Epidermal melanocyte (primary cell): ENCODE data around the gene FPGS.
"Not testable (repeated sequence)": the region's sequence is repeated elsewhere in the genome, so short reads cannot be mapped to it uniquely, and the experiment has no call there.

ENCODE experiments used
- DNase-seq: peaks from one replicate; pipeline ENCODE4 v3.0.0; 2011; ENCODE audit warnings: low spot score; ENCODE audit not compliant: insufficient read length

Gene FPGS

DNA sequence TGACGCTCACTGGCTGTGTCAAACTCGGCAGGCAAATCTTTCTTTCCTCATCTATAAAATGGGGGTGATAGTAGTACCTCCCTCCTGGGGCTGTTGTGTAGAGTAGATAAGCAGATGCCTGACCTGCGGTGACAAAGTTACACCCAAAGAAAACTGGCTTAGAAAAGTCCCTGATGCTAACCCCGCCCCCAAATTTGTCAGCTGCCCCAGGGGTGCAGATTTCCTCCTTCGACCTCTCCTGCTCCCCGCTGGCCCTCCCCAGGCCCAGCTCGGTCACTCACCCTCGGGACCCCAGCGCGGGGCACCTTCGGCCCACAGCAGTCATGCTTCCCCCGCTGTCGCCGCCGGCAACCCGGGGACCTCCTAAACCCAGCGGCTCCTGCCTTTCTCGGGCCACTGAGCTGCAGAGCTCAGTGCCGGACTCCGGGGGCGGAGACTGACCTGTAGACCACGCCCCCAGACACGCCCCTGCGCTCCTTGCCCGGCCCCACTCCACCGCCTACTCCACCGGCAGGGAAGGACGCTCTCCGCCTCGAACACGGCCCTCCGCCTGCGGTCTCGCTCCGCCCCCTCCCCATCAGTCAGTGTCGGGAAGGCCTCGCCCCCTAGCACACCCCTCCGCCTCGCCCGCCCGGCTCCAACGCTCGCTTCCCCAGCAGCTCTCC is 31.6 kb upstream of the FPGS start:
- DNase-seq = peak; percentile 87

DNA sequence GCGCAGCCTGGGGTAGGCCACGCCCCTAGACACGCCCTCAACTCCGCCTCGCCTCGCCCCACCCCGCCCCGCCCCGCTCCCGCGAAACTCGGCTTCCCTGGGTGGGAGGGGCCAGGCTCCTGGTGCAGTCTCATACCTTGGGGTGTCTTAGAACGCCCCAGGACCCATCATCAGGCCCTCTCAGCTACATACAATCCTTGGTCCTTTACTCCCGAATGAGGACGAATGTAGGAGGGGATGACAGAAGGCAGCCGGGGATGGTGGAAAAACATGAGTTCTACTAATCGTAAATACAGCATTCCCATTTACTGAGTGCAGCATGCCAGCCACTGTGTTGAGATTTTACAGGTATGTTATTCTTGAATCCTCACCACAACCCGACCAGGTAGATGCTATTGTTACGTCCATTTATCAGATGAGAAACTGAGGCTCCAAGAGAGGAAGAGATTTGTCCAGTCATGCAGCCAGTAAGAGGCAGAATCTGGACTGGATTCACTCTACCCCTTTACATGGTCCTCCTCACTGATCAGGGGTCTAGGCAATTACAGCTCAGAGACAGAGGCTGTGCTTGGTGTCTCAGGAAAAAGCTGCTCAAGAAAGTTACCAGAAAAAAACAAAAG is 31.0 kb upstream of the FPGS start:
- DNase-seq = no peak

DNA sequence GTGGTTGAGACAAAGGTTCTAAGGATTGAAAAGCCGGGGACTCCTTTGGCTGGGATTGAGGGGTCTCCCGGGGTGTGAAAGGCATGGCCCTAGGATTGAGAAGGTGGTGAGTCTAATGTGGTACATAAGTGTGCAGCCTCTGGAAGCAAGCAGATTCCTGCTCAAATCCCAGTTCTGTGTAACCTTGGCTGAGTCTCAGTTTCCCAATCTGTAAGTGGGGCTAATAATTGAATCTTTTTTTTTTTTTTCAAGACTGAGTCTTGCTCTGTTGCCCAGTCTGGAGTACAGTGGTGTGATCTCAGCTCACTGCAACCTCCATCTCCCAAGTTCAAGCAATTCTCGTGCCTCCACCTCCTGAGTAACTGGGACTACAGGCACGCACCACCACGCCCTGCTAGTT is 30.1 kb upstream of the FPGS start:
- no peak for DNase-seq

DNA sequence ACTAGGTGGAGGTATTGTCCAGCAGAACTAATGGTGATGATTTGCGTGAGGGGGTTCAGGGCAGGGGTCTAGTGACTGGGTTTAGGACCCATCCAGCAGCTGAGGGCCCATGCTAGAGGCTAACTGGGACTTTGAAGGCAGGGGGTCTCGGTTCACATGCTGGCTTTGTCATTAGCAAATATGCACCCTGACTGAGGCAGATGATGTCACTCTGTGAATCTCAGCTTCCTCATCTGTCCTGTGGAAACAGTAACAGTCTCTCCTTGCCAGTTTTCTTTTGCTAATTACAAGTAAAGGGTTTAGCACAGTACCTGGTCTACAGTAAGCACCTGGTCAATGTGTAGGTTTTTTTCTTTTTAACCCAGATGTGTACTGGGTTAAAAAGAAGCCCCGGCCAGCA is 29.4 kb upstream of the FPGS start:
- DNase-seq = no peak

DNA sequence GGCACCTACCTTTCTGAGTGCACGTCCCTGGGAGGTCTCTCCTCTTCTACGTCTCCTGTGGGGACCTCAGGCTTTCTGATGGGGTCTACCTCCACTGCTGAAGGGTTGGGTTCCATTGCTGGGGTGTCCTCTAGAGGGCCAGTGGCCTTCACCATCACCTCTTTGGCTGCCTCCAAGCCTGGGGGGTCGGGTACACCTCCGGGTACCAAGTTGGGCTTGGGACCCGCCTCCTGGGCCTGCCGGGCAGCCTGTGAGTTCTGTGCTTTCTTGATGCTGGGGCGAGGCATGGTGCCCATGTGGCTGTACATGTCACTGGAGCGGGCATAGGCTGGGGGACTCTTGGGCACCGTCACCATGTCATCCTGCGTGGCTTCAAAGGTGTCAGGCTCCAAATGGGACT is 28.7 kb upstream of the FPGS start:
- DNase-seq = no peak

DNA sequence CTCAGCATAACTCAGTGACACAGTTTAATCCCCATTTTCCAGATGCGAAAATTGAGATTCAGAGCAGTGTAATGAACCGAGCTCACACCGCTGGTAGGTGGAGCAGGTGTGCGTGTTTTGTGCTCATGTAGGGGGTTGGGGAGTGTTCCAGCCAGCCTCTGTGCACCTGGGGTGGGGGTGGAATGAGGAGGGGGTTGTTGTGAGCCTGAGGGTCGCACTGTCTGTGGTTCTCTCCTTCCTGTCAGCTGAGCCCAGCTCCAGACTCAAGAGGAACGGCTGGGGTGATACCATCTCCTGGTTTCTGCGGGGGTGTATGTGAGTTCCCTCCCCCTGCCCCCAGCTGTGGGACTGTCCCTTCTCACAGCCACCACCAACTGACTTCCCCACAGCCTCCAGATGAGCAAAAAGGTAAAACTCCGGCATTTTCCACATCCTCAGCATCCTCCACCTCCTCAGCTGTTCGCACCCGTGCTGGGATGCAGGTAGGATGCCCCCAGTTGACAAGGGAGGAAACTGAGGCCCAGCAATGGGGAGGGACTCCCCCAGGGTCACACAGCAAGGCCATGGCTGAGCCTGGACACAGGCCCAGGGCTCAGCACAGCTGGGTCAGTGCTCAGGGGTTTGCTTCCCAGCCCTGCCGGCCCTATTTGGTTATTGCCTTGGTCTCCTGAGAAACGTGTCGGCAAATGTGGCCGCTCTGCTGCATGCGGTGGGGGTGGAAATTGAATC is 26.3 kb upstream of the FPGS start:
- no peak for DNase-seq

DNA sequence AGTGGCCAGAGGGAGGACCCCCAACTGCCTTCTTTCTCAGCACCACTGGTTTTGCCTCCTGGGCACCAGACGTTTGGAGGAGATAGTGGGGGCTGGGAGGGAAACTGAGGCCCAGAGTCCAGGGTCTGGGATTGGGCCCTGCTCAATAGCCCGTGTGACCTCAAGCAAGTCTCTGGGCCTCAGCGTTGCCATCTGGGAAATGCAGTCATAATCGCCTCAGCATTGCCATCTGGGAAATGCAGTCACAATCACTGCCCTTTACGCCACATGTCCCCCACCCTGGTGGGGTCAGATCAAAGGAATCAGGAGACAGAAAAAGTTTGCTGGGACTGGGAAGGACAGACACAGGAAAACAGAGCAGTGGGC is 25.8 kb upstream of the FPGS start:
- no peak for DNase-seq

DNA sequence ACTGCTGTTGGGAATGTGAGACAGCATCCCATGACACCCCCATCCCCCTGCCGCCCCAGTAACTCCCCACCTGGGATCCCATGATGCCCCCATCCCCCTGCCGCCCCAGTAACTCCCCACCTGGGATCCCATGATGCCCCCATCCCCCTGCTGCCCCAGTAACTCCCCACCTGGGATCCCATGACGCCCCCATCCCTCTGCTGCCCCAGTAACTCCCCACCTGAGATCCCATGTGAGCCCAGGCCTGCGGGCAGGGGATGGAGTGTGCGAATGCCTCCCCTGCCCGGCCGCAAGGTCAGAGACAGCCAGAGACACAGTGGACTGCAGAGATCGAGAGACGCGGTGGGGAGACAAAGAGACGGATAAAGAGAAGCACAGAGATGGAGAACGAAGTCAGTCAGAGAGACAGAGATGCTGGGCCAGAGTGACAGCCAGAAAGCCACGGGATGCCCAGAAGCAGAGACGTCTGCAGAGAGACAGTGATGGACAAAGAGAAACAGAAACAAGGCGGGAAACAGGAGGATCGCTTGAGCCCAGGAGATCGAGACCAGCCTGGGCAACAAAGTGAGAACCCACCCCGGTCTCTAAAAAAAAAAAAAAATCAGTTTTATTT is 25.2 kb upstream of the FPGS start:
- no peak for DNase-seq

DNA sequence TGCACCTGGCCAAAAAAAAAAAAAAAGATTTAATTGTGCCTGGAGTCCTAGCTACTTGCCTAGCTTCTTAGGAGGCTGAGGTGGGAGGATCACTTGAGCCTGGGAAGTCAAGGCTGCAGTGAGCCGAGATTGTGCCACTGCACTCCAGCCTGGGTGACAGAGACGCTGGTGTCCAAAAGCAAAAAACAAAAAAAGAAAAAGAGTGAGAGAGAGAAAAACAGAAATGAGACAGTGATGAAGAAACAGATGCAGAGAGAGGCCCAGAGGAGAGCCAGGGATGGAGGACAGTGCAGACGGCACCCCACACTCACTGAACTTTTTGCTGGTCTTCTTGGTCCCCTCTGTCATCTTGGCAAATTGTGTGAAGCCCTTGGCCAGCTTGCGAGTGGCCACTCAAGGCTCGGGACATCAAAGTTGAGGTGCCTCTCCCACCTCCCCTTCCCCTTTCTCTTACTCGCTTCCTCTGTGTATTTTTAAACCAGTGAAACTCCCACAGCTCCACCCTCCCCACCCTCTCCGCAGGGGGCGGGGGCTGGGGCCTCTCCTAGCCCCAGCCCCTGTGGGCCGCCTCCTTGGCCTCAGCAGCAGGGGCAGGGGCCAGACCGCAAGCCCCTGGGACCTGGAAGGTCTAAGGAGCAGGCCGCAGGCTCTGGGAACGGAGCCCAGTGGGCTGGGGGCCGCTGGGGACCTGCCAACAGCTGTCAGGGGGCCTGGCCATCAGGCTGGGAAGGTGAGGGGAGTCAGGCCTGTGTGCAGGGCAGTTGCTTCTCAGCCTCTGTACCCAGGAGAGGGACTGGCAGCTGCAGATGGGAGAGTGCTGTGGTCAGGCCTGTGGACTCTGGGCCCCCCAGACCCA is 24.2 kb upstream of the FPGS start, which contains the start of gene SH2D3C:
Gene SH2D3C (minus strand): TSS at position 387 of the 856 bp plus-strand sequence. CDS start 39 bp downstream, at position 348.
- no peak for DNase-seq

DNA sequence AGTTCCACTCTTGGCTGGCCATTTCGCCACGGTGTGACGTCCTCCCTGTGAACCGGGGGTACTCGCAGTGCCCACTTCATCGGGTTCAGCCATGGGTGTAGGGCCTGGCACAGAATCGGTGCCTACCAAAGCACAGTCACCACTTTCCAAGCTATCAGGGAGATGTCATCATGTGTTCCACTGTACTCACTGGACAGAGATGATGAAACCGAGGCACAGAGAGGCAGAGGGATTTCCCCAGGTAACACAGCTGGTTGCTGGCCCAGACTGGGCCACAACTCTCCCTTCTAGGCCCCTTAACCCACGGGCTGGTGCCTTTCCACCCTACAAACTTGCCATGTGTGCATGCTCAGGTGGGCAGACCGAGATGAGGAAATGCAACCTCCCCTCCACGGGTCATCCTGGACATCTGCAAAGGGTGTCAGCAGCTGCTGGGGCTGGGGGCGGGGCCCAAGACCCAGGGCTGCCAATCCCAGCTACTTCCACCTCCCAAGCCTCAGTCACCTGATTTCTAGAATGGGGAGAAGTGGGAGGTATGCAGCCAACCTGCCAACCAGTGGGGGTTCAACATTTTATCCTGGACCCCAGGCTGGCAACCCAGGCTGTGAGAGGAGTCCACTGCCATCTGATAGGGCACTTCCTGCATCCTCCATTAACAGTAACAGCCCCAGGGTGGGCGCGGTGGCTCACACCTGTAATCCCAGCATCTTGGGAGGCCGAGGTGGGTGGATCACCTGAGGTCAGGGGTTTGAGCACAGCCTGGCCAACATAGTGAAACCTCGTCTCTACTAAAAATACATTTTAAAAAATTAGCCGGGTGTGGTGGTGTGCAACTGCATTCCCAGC is 23.3 kb upstream of the FPGS start:
- no peak for DNase-seq

DNA sequence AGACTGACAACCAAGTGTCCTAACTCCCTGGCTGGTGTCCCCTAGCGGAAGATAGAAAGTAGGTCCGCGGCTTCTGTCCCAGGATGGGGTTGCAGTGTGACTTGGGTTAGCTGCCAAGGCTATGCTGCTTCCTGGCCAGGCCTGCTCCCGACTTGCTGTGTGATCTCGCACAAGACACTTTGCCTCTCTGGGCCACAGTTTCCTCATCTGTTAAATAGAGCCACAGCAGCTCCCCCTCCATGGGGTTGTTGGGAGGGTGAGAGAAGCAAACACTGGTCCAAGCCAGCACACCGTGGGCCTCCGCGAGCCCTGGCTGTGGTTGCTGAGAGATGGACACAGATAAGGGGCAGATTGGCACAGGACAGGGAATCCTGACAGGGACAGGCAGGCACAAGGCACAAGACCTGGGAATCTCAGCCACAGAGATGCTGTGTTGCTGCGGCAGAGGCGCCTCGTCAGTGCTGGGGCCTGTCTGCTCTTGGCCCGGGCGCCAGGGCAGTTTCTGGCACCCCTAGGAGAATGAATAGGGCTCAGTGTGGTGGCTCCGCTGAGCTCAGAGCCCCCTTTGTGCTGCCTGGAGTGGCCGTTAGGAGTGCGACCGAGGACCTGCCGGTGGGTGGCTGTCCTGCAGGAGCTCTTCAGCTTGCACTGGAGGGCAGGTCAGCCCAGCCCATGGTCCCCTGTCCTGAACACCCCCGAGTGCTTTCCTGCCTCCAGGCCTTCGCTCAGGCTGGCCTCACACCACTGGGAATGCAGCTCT is 22.4 kb upstream of the FPGS start:
- DNase-seq = no peak

DNA sequence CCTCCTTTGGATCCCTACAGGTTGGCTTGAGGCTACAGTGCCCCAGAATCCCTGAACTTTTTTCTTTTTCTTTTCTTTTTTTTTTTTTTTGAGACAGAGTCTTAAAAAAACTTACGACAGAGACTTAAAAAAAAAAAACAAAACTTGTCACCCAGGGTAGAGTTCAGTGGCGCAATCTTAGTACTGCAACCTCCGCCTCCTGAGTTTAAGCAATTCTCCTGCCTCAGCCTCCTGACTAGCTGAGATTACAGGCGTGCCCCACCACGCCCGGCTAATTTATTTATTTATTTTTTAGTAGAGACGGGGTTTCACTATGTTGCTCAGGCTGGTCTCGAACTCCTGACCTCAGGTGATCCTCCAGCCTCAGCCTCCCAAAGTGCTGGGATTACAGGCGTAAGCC is 21.8 kb upstream of the FPGS start:
- DNase-seq = not testable (repeated sequence)

DNA sequence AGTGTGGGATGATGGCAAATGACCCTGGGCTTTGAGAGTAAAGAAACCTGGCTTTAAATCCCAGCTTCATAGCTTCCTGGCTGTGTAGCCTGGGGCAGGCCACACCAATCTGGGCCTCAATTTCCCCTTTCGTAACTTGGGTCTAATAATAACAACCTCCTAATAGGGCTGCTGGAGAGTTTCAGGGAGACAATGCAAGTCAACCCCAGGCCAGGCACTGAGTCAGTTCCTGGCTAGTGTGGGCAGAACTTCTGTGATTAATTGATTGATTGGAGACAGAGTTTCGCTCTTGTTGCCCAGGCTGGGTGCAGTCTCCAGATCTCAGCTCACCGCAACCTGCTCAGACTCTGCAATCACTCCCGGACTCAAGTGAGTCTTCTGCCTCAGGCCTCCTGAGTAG is 20.9 kb upstream of the FPGS start:
- no peak for DNase-seq

DNA sequence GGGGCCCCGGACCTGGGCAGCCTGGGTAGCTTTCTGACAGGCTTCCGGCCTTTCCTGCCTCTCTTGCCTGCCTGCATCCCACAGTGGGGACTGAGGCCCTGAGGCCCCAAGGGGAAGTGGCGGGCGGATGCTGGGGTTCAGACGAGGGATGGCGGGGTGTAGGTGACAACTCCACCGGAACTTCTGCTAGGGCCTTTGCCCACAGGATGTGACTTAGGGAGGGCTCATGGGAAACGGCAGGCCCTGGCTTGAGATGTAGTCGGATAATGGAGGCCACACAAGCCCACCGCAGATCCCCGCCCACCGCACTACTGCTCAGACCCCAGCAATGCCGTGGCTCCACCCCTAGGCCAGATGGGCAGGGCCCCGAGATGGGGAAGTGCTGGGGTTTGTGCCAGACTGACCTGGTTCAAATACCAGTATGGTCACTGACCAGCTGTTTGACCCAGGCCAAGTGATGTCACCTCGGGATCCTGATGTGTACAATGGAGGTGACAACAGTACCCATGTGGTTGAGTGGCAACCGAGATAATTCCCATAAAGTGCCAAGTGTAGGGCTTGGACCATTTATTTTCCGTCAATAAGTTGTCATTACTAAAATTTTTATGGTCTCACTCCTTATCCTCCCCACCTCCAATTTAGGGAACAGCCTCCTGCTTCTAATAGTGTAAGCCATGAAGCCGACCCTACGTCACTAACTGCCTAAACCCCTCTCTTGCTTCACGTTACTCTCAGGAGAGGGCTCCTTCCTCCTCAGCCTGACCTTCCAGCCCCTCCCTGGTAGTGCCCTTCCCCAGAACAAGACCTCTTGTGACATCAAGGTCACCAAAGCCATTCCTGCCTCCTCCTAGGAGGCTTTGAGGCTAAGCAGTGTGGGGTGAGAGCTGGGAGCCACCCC is 19.3 kb upstream of the FPGS start:
- DNase-seq = no peak

DNA sequence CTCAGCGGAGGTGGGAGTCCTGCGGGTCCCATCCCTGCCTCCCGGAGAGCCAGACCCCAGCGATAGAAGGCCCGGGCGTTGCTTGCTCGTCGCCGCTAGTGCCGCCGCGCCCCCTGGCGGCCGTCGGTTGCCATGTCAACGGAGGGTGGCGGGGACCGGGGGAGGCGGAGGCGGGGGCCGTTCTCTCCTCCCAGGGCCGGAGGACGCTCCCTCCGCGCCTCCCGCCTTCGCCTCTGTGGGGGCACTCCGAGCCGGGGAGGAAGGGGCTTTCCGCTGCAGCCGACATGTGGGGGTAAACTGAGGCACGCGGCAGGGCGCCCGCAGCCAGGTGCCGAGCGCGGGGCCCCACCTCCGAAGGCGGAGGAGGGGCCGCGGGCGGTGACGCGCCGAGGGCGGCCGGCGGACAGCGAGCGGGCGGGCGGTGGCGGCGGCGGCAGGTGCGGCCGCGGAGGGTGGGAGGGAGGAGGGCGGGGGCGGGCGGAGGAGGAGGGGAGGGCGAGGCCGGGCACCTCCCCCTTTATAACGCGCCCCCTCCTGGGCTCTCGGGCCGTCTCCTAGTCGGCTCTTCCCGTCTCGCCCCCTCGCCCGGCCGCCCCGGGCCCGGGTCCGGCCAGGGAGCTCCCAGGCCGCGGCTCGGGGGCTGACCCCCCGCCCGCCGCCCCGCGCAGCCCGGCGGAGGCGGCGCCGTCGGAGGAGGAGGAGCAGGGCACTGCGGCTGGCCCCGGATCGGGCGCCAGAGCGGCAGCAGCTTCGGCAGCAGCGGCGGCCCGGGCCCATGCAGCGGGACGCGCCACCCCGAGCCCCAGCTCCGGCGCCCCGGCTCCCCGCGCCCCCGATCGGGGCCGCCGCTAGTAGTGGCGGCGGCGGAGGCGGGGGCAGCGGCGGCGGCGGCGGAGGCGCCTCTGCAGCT is 17.4 kb upstream of the FPGS start:
- peak; percentile 97 for DNase-seq

DNA sequence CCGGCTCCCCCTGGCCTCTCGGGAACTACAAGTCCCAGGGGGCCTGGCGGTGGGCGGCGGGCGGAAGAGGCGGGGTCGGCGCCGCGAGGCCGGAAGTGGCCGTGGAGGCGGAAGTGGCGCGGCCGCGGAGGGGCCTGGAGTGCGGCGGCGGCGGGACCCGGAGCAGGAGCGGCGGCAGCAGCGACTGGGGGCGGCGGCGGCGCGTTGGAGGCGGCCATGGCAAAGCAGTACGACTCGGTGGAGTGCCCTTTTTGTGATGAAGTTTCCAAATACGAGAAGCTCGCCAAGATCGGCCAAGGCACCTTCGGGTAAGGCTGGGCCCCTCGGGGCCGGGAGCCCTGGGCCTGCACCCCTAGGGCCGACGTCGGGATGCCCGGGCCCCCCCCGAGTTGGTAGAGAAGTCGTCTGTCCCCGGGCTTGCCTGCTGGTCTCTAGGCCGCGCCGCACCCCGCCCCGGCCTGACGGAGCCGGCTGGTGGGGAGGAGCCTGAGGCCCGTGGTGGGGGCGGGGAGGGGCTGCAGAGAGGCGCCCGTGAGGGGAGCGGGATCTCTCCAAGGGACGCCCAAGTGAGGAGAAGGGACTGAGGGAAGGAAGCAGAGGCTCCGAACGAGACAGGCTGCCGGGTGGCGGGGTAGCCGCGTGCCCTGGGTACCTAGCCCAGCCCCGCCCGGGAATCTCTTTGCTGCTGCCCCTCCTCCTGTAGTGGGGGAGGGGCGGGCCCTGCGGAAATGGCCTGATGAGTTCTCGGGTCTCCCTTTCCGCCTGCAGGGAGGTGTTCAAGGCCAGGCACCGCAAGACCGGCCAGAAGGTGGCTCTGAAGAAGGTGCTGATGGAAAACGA is 16.5 kb upstream of the FPGS start, which contains the start of gene CDK9:
Gene CDK9 (plus strand): TSS at position 102 of the 840 bp plus-strand sequence. CDS start 115 bp downstream, at position 217.
- peak; percentile 91 for DNase-seq

DNA sequence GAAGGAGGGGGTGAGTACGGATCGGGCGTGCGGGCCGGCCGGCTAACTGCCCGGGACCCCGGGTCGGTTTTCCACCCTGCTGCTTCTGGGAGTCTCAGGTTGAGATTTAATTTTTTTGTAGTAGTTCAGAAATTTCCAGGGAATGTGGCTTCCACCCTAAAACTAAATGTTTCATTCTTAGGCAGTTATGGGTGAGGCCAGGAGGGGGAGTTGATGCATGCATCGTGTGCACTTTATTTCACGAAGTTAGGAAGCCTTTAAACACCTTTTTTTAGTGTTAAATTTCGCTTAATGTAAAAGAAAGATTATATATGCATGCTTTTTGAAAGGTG is 15.9 kb upstream of the FPGS start:
- DNase-seq = no peak
